Measurements from ENCODE around the gene IRF1.
A peak's percentile ranks its signal among the peaks of the same experiment; 100 is the strongest.

Gene IRF1

DNA sequence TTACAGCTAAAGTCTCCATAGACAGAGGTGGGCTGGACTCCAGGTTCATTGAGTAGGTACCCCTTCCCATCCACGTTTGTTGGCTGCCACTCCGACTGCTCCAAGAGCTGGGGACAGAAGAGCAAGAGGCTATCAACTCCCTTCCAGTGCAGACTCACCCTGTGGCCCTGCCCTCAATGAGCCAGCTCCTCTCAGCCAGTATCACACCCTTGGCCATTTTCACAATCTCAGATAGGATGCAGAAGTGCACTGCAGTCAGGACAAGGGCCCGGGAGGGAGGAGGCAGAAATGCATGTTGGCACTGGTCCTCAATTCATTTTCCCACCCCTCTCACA, 6.2 kb downstream of the IRF1 start:
- Histone ChIP-seq H3K27ac (ENCODE audit: low read depth, low read length) (no peak overlapping the region), H3K9me3 (ENCODE audit: insufficient read depth, low read depth, low read length) (peaks cover 3% of the 10 kb centered on the region), H2AK5ac (ENCODE audit: low read length) (no peak overlapping the region), H4K12ac (ENCODE audit: low read depth, low read length) (no peak overlapping the region), H3K14ac (ENCODE audit: low read length) (no peak overlapping the region), H3K27me3 (ENCODE audit: insufficient read depth, low read length) (no peaks in the 10 kb centered on the region), H3K4ac (ENCODE audit: low read depth, low read length) (no peak overlapping the region), H4K8ac (ENCODE audit: low read depth, low read length) (no peak overlapping the region), H2BK120ac (ENCODE audit: insufficient read depth, low read length, poor library complexity) (no peak overlapping the region), H2AFZ (ENCODE audit: insufficient read depth, low read length, poor library complexity) (no peak overlapping the region), H3K23ac (ENCODE audit: low read length) (no peak overlapping the region), H3K4me3 (ENCODE audit: low read depth, low read length) (no peak overlapping the region), H4K91ac (ENCODE audit: low read depth, low read length) (no peak overlapping the region), H2BK12ac (ENCODE audit: low read length) (no peak overlapping the region), H3K4me1 (ENCODE audit: control insufficient read depth in 1 of 2, insufficient read depth in 2 of 2, low read length in 2 of 2) (peaks cover 0 to 5% of the 10 kb centered on the region in 2 experiments), H3K79me2 (ENCODE audit: control insufficient read depth, insufficient read depth, low read length, poor library complexity) (no peaks in the 10 kb centered on the region), H3K9ac (ENCODE audit: low read length) (no peak overlapping the region), H3K36me3 (ENCODE audit: control insufficient read depth in 1 of 2, insufficient read depth in 2 of 2, low read length in 2 of 2) (peaks cover 22 to 29% of the 10 kb centered on the region in 2 experiments), H3K79me1 (ENCODE audit: low read length) (no peaks in the 10 kb centered on the region), H3K4me2 (ENCODE audit: low read length) (no peak overlapping the region), H3K18ac (ENCODE audit: low read length) (no peak overlapping the region), H2BK5ac (ENCODE audit: low read depth, low read length, poor library complexity) (no peak overlapping the region)
- DNase-seq, result peak in 1 of 2 donors; percentile 33
- no CpG with 5 or more reads among the region's 3 CpGs for WGBS (ENCODE audit: extremely low coverage, insufficient coverage, insufficient read length)

DNA sequence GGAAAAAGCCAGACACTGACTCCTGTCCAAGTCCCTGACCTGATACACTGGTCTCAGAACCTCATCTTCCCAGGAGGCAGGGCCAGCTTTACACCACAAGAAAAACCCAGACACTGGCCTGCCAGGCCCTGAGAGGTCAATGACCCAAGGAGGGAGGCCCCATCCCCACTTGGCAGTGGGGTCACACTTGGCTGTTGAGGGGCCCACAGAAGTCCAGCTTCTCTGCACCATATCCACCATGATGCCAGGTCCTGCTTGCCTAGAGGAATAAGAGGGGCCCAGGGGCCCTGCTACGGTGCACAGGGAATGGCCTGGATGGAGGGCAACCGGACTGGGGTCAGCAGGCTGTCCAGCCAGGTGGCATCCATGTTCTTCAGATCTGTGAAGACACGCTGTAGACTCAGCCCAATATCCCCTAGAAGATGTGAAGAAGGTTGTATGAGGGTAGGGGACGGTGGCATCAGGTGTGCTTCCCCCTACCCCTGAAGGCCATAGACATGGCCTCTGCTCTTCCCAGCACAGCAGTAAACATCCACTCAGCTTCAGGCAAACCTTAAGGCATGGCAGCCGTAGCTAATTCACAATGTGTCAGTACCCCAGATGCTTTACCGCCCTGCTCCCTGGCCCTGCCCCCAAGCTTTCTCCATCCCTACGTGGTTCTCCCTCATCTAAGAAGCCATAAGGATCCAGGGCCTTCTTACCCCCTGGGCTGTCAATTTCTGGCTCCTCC, 6.7 kb downstream of the IRF1 start:
- no peak overlapping the region for H2BK12ac ChIP-seq (ENCODE audit: low read length)
- H4K8ac ChIP-seq (ENCODE audit: low read depth, low read length), result no peak overlapping the region
- H3K79me2 ChIP-seq (ENCODE audit: control insufficient read depth, insufficient read depth, low read length, poor library complexity), result no peaks in the 10 kb centered on the region
- peaks cover 3% of the 10 kb centered on the region for H3K9me3 ChIP-seq (ENCODE audit: insufficient read depth, low read depth, low read length)
- no peak overlapping the region for H3K23ac ChIP-seq (ENCODE audit: low read length)
- H4K12ac ChIP-seq (ENCODE audit: low read depth, low read length), result no peak overlapping the region
- no peak overlapping the region for H2AK5ac ChIP-seq (ENCODE audit: low read length)
- H3K36me3 ChIP-seq (ENCODE audit: control insufficient read depth in 1 of 2, insufficient read depth in 2 of 2, low read length in 2 of 2), result peaks cover 22 to 29% of the 10 kb centered on the region in 2 experiments
- no CpG with 5 or more reads among the region's 7 CpGs for WGBS (ENCODE audit: extremely low coverage, insufficient coverage, insufficient read length)
- no peaks in the 10 kb centered on the region for H3K79me1 ChIP-seq (ENCODE audit: low read length)
- peaks cover 0 to 5% of the 10 kb centered on the region in 2 experiments for H3K4me1 ChIP-seq (ENCODE audit: control insufficient read depth in 1 of 2, insufficient read depth in 2 of 2, low read length in 2 of 2)
- no peak overlapping the region for H3K4me3 ChIP-seq (ENCODE audit: low read depth, low read length)
- H2AFZ ChIP-seq (ENCODE audit: insufficient read depth, low read length, poor library complexity), result no peak overlapping the region
- no peak overlapping the region for H3K4me2 ChIP-seq (ENCODE audit: low read length)
- no peak overlapping the region for H3K14ac ChIP-seq (ENCODE audit: low read length)
- no peak overlapping the region for H3K18ac ChIP-seq (ENCODE audit: low read length)
- no peak overlapping the region for H3K9ac ChIP-seq (ENCODE audit: low read length)
- H2BK120ac ChIP-seq (ENCODE audit: insufficient read depth, low read length, poor library complexity), result no peak overlapping the region
- H3K27me3 ChIP-seq (ENCODE audit: insufficient read depth, low read length), result no peaks in the 10 kb centered on the region
- no peak overlapping the region for H3K4ac ChIP-seq (ENCODE audit: low read depth, low read length)
- no peak overlapping the region for H3K27ac ChIP-seq (ENCODE audit: low read depth, low read length)
- DNase-seq, result peak in 1 of 2 donors; percentile 19
- no peak overlapping the region for H4K91ac ChIP-seq (ENCODE audit: low read depth, low read length)
- no peak overlapping the region for H2BK5ac ChIP-seq (ENCODE audit: low read depth, low read length, poor library complexity)

DNA sequence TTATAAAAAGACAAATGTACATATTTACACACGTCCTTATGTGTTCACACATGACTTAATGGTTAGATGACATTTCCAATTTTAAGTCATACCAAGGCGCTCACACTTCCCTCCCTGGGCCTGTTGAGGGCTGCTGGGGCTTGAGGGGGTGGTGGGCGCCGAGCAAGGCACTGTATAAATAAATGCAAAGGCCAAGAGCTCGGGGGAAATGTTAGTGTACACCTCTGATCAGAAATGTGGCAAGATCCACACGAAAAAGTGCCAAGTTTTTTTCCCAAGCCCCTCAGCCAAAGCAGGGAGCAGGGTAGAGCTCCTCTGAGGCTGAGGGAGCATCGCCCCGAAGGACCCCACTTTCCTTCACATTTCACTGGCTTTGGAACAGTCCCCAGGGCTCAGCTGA, 7.5 kb downstream of the IRF1 start:
- no peak overlapping the region for H3K9ac ChIP-seq (ENCODE audit: low read length)
- no peak overlapping the region for H3K4me2 ChIP-seq (ENCODE audit: low read length)
- peaks cover 3% of the 10 kb centered on the region for H3K9me3 ChIP-seq (ENCODE audit: insufficient read depth, low read depth, low read length)
- no peak overlapping the region for H3K4ac ChIP-seq (ENCODE audit: low read depth, low read length)
- no peaks in the 10 kb centered on the region for H3K27me3 ChIP-seq (ENCODE audit: insufficient read depth, low read length)
- WGBS (ENCODE audit: extremely low coverage, insufficient coverage, insufficient read length), result no CpG with 5 or more reads among the region's 8 CpGs
- no peak overlapping the region for H3K14ac ChIP-seq (ENCODE audit: low read length)
- H3K4me3 ChIP-seq (ENCODE audit: low read depth, low read length), result no peak overlapping the region
- H2AFZ ChIP-seq (ENCODE audit: insufficient read depth, low read length, poor library complexity), result no peak overlapping the region
- no peak overlapping the region for H4K12ac ChIP-seq (ENCODE audit: low read depth, low read length)
- no peak overlapping the region for H4K8ac ChIP-seq (ENCODE audit: low read depth, low read length)
- no peaks in the 10 kb centered on the region for H3K79me2 ChIP-seq (ENCODE audit: control insufficient read depth, insufficient read depth, low read length, poor library complexity)
- no peak overlapping the region for H2BK5ac ChIP-seq (ENCODE audit: low read depth, low read length, poor library complexity)
- H3K18ac ChIP-seq (ENCODE audit: low read length), result no peak overlapping the region
- H3K27ac ChIP-seq (ENCODE audit: low read depth, low read length), result no peak overlapping the region
- no peaks in the 10 kb centered on the region for H3K79me1 ChIP-seq (ENCODE audit: low read length)
- H2BK12ac ChIP-seq (ENCODE audit: low read length), result no peak overlapping the region
- peak in 1 of 2 donors; percentile 25 for DNase-seq
- no peak overlapping the region for H3K23ac ChIP-seq (ENCODE audit: low read length)
- peaks cover 22 to 29% of the 10 kb centered on the region in 2 experiments for H3K36me3 ChIP-seq (ENCODE audit: control insufficient read depth in 1 of 2, insufficient read depth in 2 of 2, low read length in 2 of 2)
- H2AK5ac ChIP-seq (ENCODE audit: low read length), result no peak overlapping the region
- peaks cover 0 to 6% of the 10 kb centered on the region in 2 experiments for H3K4me1 ChIP-seq (ENCODE audit: control insufficient read depth in 1 of 2, insufficient read depth in 2 of 2, low read length in 2 of 2)
- no peak overlapping the region for H4K91ac ChIP-seq (ENCODE audit: low read depth, low read length)
- H2BK120ac ChIP-seq (ENCODE audit: insufficient read depth, low read length, poor library complexity), result no peak overlapping the region

DNA sequence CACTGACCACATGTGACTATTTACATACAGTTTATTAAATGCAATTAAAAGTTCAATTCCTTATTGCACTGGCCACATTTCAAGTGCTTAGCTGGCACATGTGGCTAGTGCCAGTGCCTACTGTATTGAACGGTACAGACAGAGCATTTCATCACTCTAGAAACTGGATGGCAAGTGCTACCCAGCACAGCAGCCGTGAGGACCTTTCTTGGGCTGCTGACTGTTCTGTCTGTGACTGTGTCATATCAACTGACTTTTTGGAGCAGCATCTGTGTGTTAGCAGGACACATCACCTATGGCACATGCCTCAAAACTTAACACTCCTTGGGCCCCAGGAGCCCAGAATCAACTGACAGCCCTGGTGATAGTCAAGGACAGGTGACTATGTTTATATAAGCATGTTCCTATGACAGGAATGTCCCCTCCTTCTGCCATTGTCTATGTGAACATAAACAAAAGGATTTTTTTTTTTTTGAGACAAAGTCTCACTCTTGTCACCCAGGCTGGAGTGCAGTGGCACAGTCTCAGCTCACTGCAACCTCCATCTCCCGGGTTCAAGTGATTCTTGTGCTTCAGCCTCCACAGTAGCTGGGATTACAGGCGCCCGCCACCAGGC, 8.9 kb downstream of the IRF1 start:
- H3K79me2 ChIP-seq (ENCODE audit: control insufficient read depth, insufficient read depth, low read length, poor library complexity), result no peaks in the 10 kb centered on the region
- no peaks in the 10 kb centered on the region for H3K27me3 ChIP-seq (ENCODE audit: insufficient read depth, low read length)
- H4K91ac ChIP-seq (ENCODE audit: low read depth, low read length), result no peak overlapping the region
- WGBS (ENCODE audit: extremely low coverage, insufficient coverage, insufficient read length), result no CpG with 5 or more reads among the region's 5 CpGs
- peaks cover 3% of the 10 kb centered on the region for H3K9me3 ChIP-seq (ENCODE audit: insufficient read depth, low read depth, low read length)
- no peak overlapping the region for H4K8ac ChIP-seq (ENCODE audit: low read depth, low read length)
- H3K27ac ChIP-seq (ENCODE audit: low read depth, low read length), result no peak overlapping the region
- H3K4me3 ChIP-seq (ENCODE audit: low read depth, low read length), result no peak overlapping the region
- no peak overlapping the region for H2BK120ac ChIP-seq (ENCODE audit: insufficient read depth, low read length, poor library complexity)
- no peak overlapping the region for H2AK5ac ChIP-seq (ENCODE audit: low read length)
- no peak overlapping the region for H3K9ac ChIP-seq (ENCODE audit: low read length)
- no peaks in the 10 kb centered on the region for H3K79me1 ChIP-seq (ENCODE audit: low read length)
- peaks cover 21 to 27% of the 10 kb centered on the region in 2 experiments for H3K36me3 ChIP-seq (ENCODE audit: control insufficient read depth in 1 of 2, insufficient read depth in 2 of 2, low read length in 2 of 2)
- H2BK12ac ChIP-seq (ENCODE audit: low read length), result no peak overlapping the region
- DNase-seq, result peak; percentile 26 to 37
- peaks cover 0 to 11% of the 10 kb centered on the region in 2 experiments for H3K4me1 ChIP-seq (ENCODE audit: control insufficient read depth in 1 of 2, insufficient read depth in 2 of 2, low read length in 2 of 2)
- H3K14ac ChIP-seq (ENCODE audit: low read length), result no peak overlapping the region
- H3K23ac ChIP-seq (ENCODE audit: low read length), result no peak overlapping the region
- no peak overlapping the region for H2BK5ac ChIP-seq (ENCODE audit: low read depth, low read length, poor library complexity)
- H3K4ac ChIP-seq (ENCODE audit: low read depth, low read length), result no peak overlapping the region
- no peak overlapping the region for H3K4me2 ChIP-seq (ENCODE audit: low read length)
- no peak overlapping the region for H2AFZ ChIP-seq (ENCODE audit: insufficient read depth, low read length, poor library complexity)
- no peak overlapping the region for H3K18ac ChIP-seq (ENCODE audit: low read length)
- H4K12ac ChIP-seq (ENCODE audit: low read depth, low read length), result no peak overlapping the region
